HG03045 (cell line): ENCODE results near the gene CNP.

Experiments
- ATAC-seq: cut with Tn5 transposase; IDR thresholded peaks from one replicate; pipeline ENCODE4 v1.9.1; 2021; ENCODE audit warnings: mild to moderate bottlenecking, moderate library complexity; ENCODE audit not compliant: unreplicated experiment

The CNP gene

GRCh38 chr17:41971721-41972523 is 5.3 kb downstream of the CNP start:
- ATAC-seq = no peak

- ATAC-seq = no peak
Observed at GRCh38 chr17:41972571-41973407, 6.2 kb downstream of the CNP start.

- no peak for ATAC-seq
Observed at GRCh38 chr17:41973408-41973811, 6.8 kb downstream of the CNP start.

- no peak for ATAC-seq
Observed at GRCh38 chr17:41974031-41974430, 7.4 kb downstream of the CNP start.

GRCh38 chr17:41974658-41975057 is 8.1 kb downstream of the CNP start:
- no peak for ATAC-seq

- no peak for ATAC-seq
Observed at GRCh38 chr17:41975099-41976083, 8.8 kb downstream of the CNP start.

GRCh38 chr17:41976142-41976768 is 9.7 kb downstream of the CNP start:
- no peak for ATAC-seq

- ATAC-seq = no peak
Observed at GRCh38 chr17:41977991-41978390, 11.4 kb downstream of the CNP start.

- ATAC-seq = no peak
Observed at GRCh38 chr17:41982026-41982760, 15.6 kb downstream of the CNP start.

GRCh38 chr17:41984454-41984853 is 17.9 kb downstream of the CNP start:
- no peak for ATAC-seq

GRCh38 chr17:41985919-41986318 is 19.3 kb downstream of the CNP start:
- ATAC-seq = no peak

GRCh38 chr17:41986634-41987033 is 20.0 kb downstream of the CNP start:
- ATAC-seq = no peak

GRCh38 chr17:41987642-41988041 is 21.0 kb downstream of the CNP start:
- ATAC-seq = no peak

GRCh38 chr17:41988418-41988817 is 21.8 kb downstream of the CNP start:
- no peak for ATAC-seq

- ATAC-seq = no peak
Observed at GRCh38 chr17:41989702-41990419, 23.3 kb downstream of the CNP start.

- ATAC-seq = no peak
Observed at GRCh38 chr17:41992576-41992975, 26.0 kb downstream of the CNP start.

GRCh38 chr17:41996855-41997164 is 30.2 kb downstream of the CNP start:
- no peak for ATAC-seq

- no peak for ATAC-seq
Observed at GRCh38 chr17:41998497-41998896, 31.9 kb downstream of the CNP start.

- ATAC-seq = no peak
Observed at GRCh38 chr17:42000413-42001133, 34.0 kb downstream of the CNP start.
